Measurements from ENCODE around the gene PARS2.

- TF ChIP-seq POLR2AphosphoS5 (IDR thresholded peaks at IDR 0.05; ENCODE audit: low read depth, low read length) (no peak), SIN3A (IDR thresholded peaks at IDR 0.05; ENCODE audit: borderline replicate concordance, insufficient read depth, low read length) (no peak)
These were observed 549 bp downstream of the PARS2 start for GRCh38 chr1:54763816-54764132.
